ENCODE measurements around the gene PPP2R2D.
"Not testable (repeated sequence)": the region's sequence is repeated elsewhere in the genome, so short reads cannot be mapped to it uniquely, and the experiment has no call there.

PPP2R2D gene

GRCh38 chr10:131930150-131930549, 29.3 kb downstream of the PPP2R2D start:
- no peak for DNase-seq

GRCh38 chr10:131930586-131931330, 29.9 kb downstream of the PPP2R2D start:
- no peak for DNase-seq

GRCh38 chr10:131931981-131932380, 31.2 kb downstream of the PPP2R2D start:
- no peak for DNase-seq

- no peak for DNase-seq
Measured at GRCh38 chr10:131933016-131933695, 32.3 kb downstream of the PPP2R2D start.

GRCh38 chr10:131933696-131934086, 32.9 kb downstream of the PPP2R2D start:
- no peak for DNase-seq

- no peak for DNase-seq
Measured at GRCh38 chr10:131934769-131935168, 34.0 kb downstream of the PPP2R2D start.

GRCh38 chr10:131935260-131935659, 34.5 kb downstream of the PPP2R2D start:
- no peak for DNase-seq

GRCh38 chr10:131936294-131936693, 35.5 kb downstream of the PPP2R2D start:
- no peak for DNase-seq

GRCh38 chr10:131936736-131937135, 35.9 kb downstream of the PPP2R2D start:
- no peak for DNase-seq

- DNase-seq, result no peak
Measured at GRCh38 chr10:131937836-131938235, 37.0 kb downstream of the PPP2R2D start.

- no peak for DNase-seq
Measured at GRCh38 chr10:131938681-131939080, 37.9 kb downstream of the PPP2R2D start.

- no peak for DNase-seq
Measured at GRCh38 chr10:131942455-131942854, 41.6 kb downstream of the PPP2R2D start.

- DNase-seq, result peak; percentile 15
Measured at GRCh38 chr10:131943021-131943814, 42.4 kb downstream of the PPP2R2D start.

GRCh38 chr10:131944412-131944811, 43.6 kb downstream of the PPP2R2D start:
- no peak for DNase-seq

- no peak for DNase-seq
Measured at GRCh38 chr10:131944976-131945695, 44.3 kb downstream of the PPP2R2D start.

GRCh38 chr10:131946321-131946751, 45.5 kb downstream of the PPP2R2D start:
- DNase-seq, result no peak

- no peak for DNase-seq
Measured at GRCh38 chr10:131946880-131947279, 46.1 kb downstream of the PPP2R2D start.

- no peak for DNase-seq
Measured at GRCh38 chr10:131947631-131948347, 47.0 kb downstream of the PPP2R2D start.

GRCh38 chr10:131948501-131948900, 47.7 kb downstream of the PPP2R2D start:
- DNase-seq, result no peak

GRCh38 chr10:131949041-131949862, 48.4 kb downstream of the PPP2R2D start:
- no peak for DNase-seq

- DNase-seq, result not testable (repeated sequence)
Measured at GRCh38 chr10:131949908-131950307, 49.1 kb downstream of the PPP2R2D start.
